Measurements from ENCODE around the gene EYA3. TPM values are rescaled to one million over a fixed set of nuclear protein-coding genes. Genes with fewer than 3 reads are reported as not detected.

Gene EYA3
- total RNA-seq, 4 donors from 2014 or later, result 8.4 to 14.5 (median 9.6) TPM

GRCh38 chr1:28078680-28079626 lies 9.5 kb downstream of the EYA3 start:
- Histone ChIP-seq H3K27me3 (no peaks in the 10 kb centered on the region), H3K4me3 (no peak overlapping the region), H3K36me3 (peaks cover 0 to 13% of the 10 kb centered on the region in 2 donors), H3K4me1 (peaks cover 0 to 16% (median 0%) of the 10 kb centered on the region in 3 donors), H3K27ac (no peak overlapping the region), H3K9me3 (no peaks in the 10 kb centered on the region)
- no peak for TF ChIP-seq POLR2AphosphoS5 (IDR thresholded peaks at IDR 0.05)
- no peak for TF ChIP-seq EP300 (IDR thresholded peaks at IDR 0.05)
- TF ChIP-seq POLR2A (IDR thresholded peaks at IDR 0.05), result no peak
- TF ChIP-seq CTCF (IDR thresholded peaks at IDR 0.05), result no peak
- WGBS, 2 donors (ENCODE audit: low coverage in 1 of 2), result 53 to 65% methylated on average over 8 of the region's 8 CpGs
- no peak for ATAC-seq

GRCh38 chr1:28078262-28078661 lies 10.1 kb downstream of the EYA3 start:
- Histone ChIP-seq H3K27ac (no peak overlapping the region), H3K9me3 (no peaks in the 10 kb centered on the region), H3K27me3 (no peaks in the 10 kb centered on the region), H3K4me1 (peaks cover 0 to 16% (median 0%) of the 10 kb centered on the region in 3 donors), H3K36me3 (peaks cover 0 to 13% of the 10 kb centered on the region in 2 donors), H3K4me3 (no peak overlapping the region)
- TF ChIP-seq POLR2AphosphoS5 (IDR thresholded peaks at IDR 0.05), result no peak
- WGBS, 2 donors (ENCODE audit: low coverage in 1 of 2), result 73 to 85% methylated on average over 4 of the region's 4 CpGs
- ATAC-seq, result no peak

DNA sequence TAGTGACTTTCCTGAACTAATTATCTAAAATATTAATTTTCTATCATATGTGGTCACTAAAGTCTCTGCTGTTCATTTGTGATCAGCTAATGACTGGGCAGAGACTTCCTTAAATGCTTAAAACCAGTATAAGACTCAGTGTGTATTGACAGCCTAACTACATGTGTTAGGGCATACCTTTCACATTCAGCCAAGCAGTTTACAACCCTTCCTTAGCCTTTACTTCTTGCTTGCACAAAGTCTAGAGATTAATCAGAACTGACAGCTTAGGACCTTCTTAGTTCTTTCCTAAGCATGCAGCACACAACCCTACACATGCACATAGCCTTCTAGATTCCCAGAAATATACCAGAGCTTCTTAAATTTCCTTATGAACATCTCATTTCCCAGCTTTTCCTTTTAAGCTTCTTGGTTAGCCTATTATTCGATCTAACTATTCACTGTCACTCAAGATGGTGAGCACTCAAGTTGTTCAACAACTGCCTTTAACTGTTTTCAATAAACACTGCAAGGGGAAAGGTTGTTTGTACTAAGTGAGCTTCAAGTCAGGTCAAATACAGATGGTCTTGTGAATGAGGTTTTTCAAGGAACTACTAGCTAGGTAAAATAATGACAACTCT lies 13.4 kb downstream of the EYA3 start:
- no peak for ATAC-seq
- no peak for TF ChIP-seq POLR2AphosphoS5 (IDR thresholded peaks at IDR 0.05)
- no peak for TF ChIP-seq POLR2A (IDR thresholded peaks at IDR 0.05)
- no peak for TF ChIP-seq CTCF (IDR thresholded peaks at IDR 0.05)
- no peak for TF ChIP-seq EP300 (IDR thresholded peaks at IDR 0.05)
- H3K4me3 ChIP-seq, result no peak overlapping the region
- H3K36me3 ChIP-seq, result peaks cover 0 to 7% of the 10 kb centered on the region in 2 donors
- peaks cover 0 to 16% (median 0%) of the 10 kb centered on the region in 3 donors for H3K4me1 ChIP-seq
- H3K27me3 ChIP-seq, result no peaks in the 10 kb centered on the region
- WGBS, 2 donors (ENCODE audit: low coverage in 1 of 2), result 57 to 78% methylated on average over 1 of the region's 1 CpG
- H3K9me3 ChIP-seq, result no peaks in the 10 kb centered on the region
- H3K27ac ChIP-seq, result no peak overlapping the region

GRCh38 chr1:28073867-28074266 lies 14.5 kb downstream of the EYA3 start:
- H3K36me3 ChIP-seq, result peaks cover 0 to 5% of the 10 kb centered on the region in 2 donors
- no peak for TF ChIP-seq CTCF (IDR thresholded peaks at IDR 0.05)
- TF ChIP-seq EP300 (IDR thresholded peaks at IDR 0.05), result no peak
- H3K4me3 ChIP-seq, result no peak overlapping the region
- no peak overlapping the region for H3K27ac ChIP-seq
- H3K9me3 ChIP-seq, result no peaks in the 10 kb centered on the region
- peaks cover 0 to 9% (median 0%) of the 10 kb centered on the region in 3 donors for H3K4me1 ChIP-seq
- ATAC-seq, result no peak
- 50 to 71% methylated on average over 1 of the region's 1 CpG for WGBS, 2 donors (ENCODE audit: low coverage in 1 of 2)
- no peaks in the 10 kb centered on the region for H3K27me3 ChIP-seq

DNA sequence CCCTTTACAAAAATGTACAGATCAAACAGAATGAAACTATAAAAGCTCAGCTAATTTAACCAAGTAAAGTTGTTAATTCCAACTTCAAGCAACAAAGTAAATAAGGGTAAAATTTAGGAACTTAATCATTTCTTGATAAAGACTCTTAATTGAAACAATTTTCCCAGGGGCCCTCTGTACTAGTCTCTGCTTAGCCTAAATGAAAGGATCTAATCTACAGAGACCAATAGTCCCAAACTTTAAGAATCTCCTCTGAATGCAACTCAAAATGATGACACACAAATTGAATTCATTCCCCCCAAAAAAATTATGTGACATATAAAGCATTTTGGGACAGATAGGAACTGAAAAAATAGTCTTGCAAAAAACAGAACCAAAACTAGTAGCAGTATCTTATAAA lies 16.6 kb downstream of the EYA3 start:
- Histone ChIP-seq H3K27me3 (no peaks in the 10 kb centered on the region), H3K4me1 (peaks cover 0 to 6% (median 0%) of the 10 kb centered on the region in 3 donors), H3K36me3 (peaks cover 0 to 5% of the 10 kb centered on the region in 2 donors), H3K9me3 (no peaks in the 10 kb centered on the region), H3K27ac (no peak overlapping the region), H3K4me3 (no peak overlapping the region)
- ATAC-seq, result no peak
- TF ChIP-seq POLR2AphosphoS5 (IDR thresholded peaks at IDR 0.05), result no peak
- TF ChIP-seq POLR2A (IDR thresholded peaks at IDR 0.05), result no peak
- no peak for TF ChIP-seq CTCF (IDR thresholded peaks at IDR 0.05)
- no peak for TF ChIP-seq EP300 (IDR thresholded peaks at IDR 0.05)

Measured in gastroesophageal sphincter (tissue), 4 donors.